HUES6 (cell line): ENCODE measurements around the gene KIF1C.
"Not testable (repeated sequence)": the region's sequence is repeated elsewhere in the genome, so short reads cannot be mapped to it uniquely, and the experiment has no call there.

ENCODE experiments used
- H3K27ac ChIP-seq: 2 replicates; pipeline ENCODE4 v1.7.0; 2013; ENCODE audit warnings: low read depth, mild to moderate bottlenecking, low read length, inconsistent platforms
- H3K27me3 ChIP-seq: 2 replicates; pipeline ENCODE4 v1.6.1; 2013; ENCODE audit warnings: low read length; ENCODE audit not compliant: control insufficient read depth, insufficient read depth
- H3K36me3 ChIP-seq: 2 replicates; pipeline ENCODE4 v1.6.1; 2013; ENCODE audit warnings: low read length; ENCODE audit not compliant: control insufficient read depth, insufficient read depth
- H3K4me1 ChIP-seq: 2 replicates; pipeline ENCODE4 v1.6.1; 2013; ENCODE audit warnings: low read length; ENCODE audit not compliant: control insufficient read depth, insufficient read depth
- H3K4me3 ChIP-seq: 2 replicates; pipeline ENCODE4 v1.5.1; 2013; ENCODE audit warnings: low read depth, low read length
- H3K9ac ChIP-seq: one replicate; pipeline ENCODE4 v1.6.1; 2013; ENCODE audit warnings: mild to moderate bottlenecking, low read length
- H3K9me3 ChIP-seq: 2 replicates; pipeline ENCODE4 v1.6.1; 2013; ENCODE audit warnings: low read depth, low read length; ENCODE audit not compliant: control insufficient read depth, insufficient read depth

KIF1C gene

DNA sequence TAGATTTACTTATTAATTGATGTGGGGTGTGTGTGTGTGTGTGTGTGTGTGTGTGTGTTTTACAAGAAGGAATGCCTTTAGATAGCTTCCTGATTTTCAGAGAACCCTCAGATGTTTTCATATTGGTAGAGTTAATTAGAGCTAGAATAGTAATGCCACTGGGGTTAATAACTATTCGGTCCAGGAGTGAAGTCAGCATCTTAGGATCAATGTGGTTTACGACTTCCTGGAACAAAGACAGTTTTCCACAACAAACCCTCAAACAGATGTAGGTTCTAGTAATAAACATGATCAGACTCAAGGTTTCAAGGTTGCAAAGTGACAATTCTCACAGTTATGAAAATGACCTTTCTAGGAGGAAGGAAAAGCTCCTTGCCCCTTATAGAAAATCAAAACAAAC, 49.7 kb downstream of the KIF1C start:
- H3K27me3 ChIP-seq = no peaks in the 10 kb centered on the region
- no peaks in the 10 kb centered on the region for H3K36me3 ChIP-seq
- H3K9ac ChIP-seq = no peak overlapping the region
- no peak overlapping the region for H3K27ac ChIP-seq
- no peaks in the 10 kb centered on the region for H3K4me1 ChIP-seq
- H3K4me3 ChIP-seq = no peak overlapping the region
- no peaks in the 10 kb centered on the region for H3K9me3 ChIP-seq

GRCh38 chr17:5049314-5049841, 51.6 kb downstream of the KIF1C start:
- Histone ChIP-seq H3K9ac (no peak overlapping the region), H3K4me3 (no peak overlapping the region), H3K27ac (no peak overlapping the region), H3K9me3 (no peaks in the 10 kb centered on the region), H3K36me3 (no peaks in the 10 kb centered on the region), H3K27me3 (no peaks in the 10 kb centered on the region), H3K4me1 (no peaks in the 10 kb centered on the region)

DNA sequence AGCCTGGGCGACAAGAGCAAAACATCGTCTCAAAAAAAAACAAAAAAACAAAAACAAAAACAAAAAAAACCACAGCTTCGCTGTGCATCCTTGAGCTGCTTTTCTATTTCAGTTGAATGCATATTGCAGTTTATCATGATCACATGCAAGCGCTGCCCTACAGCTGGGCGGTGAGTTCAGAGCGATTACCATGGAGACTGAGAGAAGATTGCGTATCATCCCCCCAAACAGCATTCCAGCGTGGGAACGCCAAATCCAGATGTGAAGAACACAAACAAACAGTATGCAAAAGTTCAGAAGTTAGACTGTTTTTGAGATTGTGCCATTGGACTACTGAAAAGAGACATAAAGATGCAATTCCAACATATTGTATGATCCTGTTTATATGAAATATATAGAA, 52.5 kb downstream of the KIF1C start:
- Histone ChIP-seq H3K27me3 (no peaks in the 10 kb centered on the region), H3K4me1 (no peaks in the 10 kb centered on the region), H3K27ac (no peak overlapping the region), H3K9ac (no peak overlapping the region), H3K9me3 (no peaks in the 10 kb centered on the region), H3K4me3 (no peak overlapping the region), H3K36me3 (no peaks in the 10 kb centered on the region)

GRCh38 chr17:5055543-5055942, 57.8 kb downstream of the KIF1C start:
- H3K36me3 ChIP-seq = no peaks in the 10 kb centered on the region
- H3K4me1 ChIP-seq = no peaks in the 10 kb centered on the region
- H3K9me3 ChIP-seq = no peaks in the 10 kb centered on the region
- H3K27me3 ChIP-seq = no peaks in the 10 kb centered on the region; the same call in 1 of the 2 replicates
- H3K9ac ChIP-seq = no peak overlapping the region
- no peak overlapping the region for H3K4me3 ChIP-seq
- no peak overlapping the region for H3K27ac ChIP-seq

GRCh38 chr17:5065227-5065744, 67.5 kb downstream of the KIF1C start:
- H3K9ac ChIP-seq = no peak overlapping the region
- H3K36me3 ChIP-seq = no peaks in the 10 kb centered on the region
- no peaks in the 10 kb centered on the region for H3K9me3 ChIP-seq
- H3K27ac ChIP-seq = no peak overlapping the region
- H3K4me1 ChIP-seq = no peaks in the 10 kb centered on the region
- H3K4me3 ChIP-seq = no peak overlapping the region
- H3K27me3 ChIP-seq = no peaks in the 10 kb centered on the region

- no peak overlapping the region for H3K27ac ChIP-seq
- H3K9ac ChIP-seq = no peak overlapping the region
- H3K9me3 ChIP-seq = no peaks in the 10 kb centered on the region
- H3K4me3 ChIP-seq = no peak overlapping the region
- no peaks in the 10 kb centered on the region for H3K27me3 ChIP-seq
- no peaks in the 10 kb centered on the region; the same call in 1 of the 2 replicates for H3K4me1 ChIP-seq
- H3K36me3 ChIP-seq = no peaks in the 10 kb centered on the region
Observed at GRCh38 chr17:5068236-5068635, 70.5 kb downstream of the KIF1C start.

- Histone ChIP-seq H3K9ac (no peak overlapping the region), H3K4me1 (no peaks in the 10 kb centered on the region; the same call in 1 of the 2 replicates), H3K36me3 (no peaks in the 10 kb centered on the region), H3K27me3 (no peaks in the 10 kb centered on the region), H3K27ac (no peak overlapping the region), H3K4me3 (no peak overlapping the region), H3K9me3 (no peaks in the 10 kb centered on the region)
Observed at GRCh38 chr17:5069724-5070123, 72.0 kb downstream of the KIF1C start.

- Histone ChIP-seq H3K9ac (peak overlapping the region; percentile 63), H3K27ac (peak overlapping the region; percentile 93; the same call in 1 of the 2 replicates), H3K4me3 (peak overlapping the region; percentile 26; the same call in 1 of the 2 replicates)
- not testable (repeated sequence) for H3K27me3 ChIP-seq, H3K4me1 ChIP-seq, H3K9me3 ChIP-seq, H3K36me3 ChIP-seq
Observed at GRCh38 chr17:5075472-5075871, 77.7 kb downstream of the KIF1C start.

DNA sequence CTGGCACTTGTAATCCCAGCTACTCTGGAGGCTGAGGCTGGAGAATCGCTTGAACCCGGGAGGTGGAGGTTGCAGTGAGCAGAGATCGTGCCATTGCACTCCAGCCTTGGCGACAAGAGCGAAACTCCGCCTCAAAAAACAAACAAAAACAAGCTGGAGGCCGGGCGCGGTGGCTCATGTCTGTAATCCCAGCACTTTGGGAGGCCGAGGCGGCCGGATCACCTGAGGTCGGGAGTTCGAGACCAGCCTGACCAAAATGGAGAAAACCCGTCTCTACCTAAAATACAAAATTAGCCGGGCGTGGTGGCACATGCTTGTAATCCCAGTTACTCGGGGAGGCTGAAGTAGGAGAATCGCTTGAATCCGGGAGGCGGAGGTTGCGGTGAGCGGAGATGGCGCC, 79.5 kb downstream of the KIF1C start:
- H3K9me3 ChIP-seq, H3K4me1 ChIP-seq, H3K27me3 ChIP-seq, H3K4me3 ChIP-seq, H3K27ac ChIP-seq, H3K9ac ChIP-seq, H3K36me3 ChIP-seq: not testable (repeated sequence)

GRCh38 chr17:5077781-5078105, 80.0 kb downstream of the KIF1C start:
- H3K4me1 ChIP-seq = peaks cover 5% of the 10 kb centered on the region; the same call in 1 of the 2 replicates
- H3K27ac ChIP-seq = no peak overlapping the region
- H3K27me3 ChIP-seq = peaks cover 8% of the 10 kb centered on the region; the same call in 1 of the 2 replicates
- peak overlapping the region; percentile 58; the same call in 1 of the 2 replicates for H3K4me3 ChIP-seq
- H3K9me3 ChIP-seq = no peaks in the 10 kb centered on the region
- H3K36me3 ChIP-seq = no peaks in the 10 kb centered on the region
- no peak overlapping the region for H3K9ac ChIP-seq
